SH-SY5Y (cell line): ENCODE data around the gene CEP63.

Experiments
- GATA2 ChIP-seq: IDR thresholded peaks from 2 replicates; pipeline ENCODE4 v1.6.1; 2011; ENCODE audit warnings: mild to moderate bottlenecking, low read depth, low read length
- GATA3 ChIP-seq: IDR thresholded peaks from 2 replicates; pipeline ENCODE4 v1.6.1; 2011; ENCODE audit warnings: low read depth, mild to moderate bottlenecking, low read length, moderate library complexity

DNA sequence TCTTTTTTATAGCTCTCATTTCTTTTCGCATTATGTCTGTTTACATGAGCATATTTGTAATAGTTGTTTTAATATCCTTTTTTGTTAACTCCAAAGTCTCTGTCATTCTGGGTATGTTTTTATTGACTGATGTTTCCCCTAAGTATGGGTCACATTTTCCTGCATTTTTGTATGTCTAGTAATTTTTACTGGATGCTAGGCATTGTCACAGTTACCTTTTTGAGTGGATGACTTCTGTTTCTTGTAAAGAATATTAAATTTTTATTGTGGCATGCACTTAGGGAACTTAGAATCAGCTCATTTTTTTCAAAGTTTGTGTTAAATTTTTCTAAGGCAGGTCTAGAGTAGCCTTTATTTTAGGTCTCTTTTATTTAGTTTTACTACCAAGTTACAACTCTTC, 40.8 kb upstream of the CEP63 start:
- TF ChIP-seq GATA2 (no peak), GATA3 (no peak)
